H7 (cell line): ENCODE data around the gene GOLM1. TPM values are rescaled to one million over a fixed set of nuclear protein-coding genes. Genes with fewer than 3 reads are reported as not detected.

Experiments used
- DNase-seq: peaks from one replicate; pipeline ENCODE4 v3.0.0; 2012
- H3K27me3 ChIP-seq: 2 replicates; pipeline ENCODE4 v1.6.0; 2011; ENCODE audit warnings: mild to moderate bottlenecking, low read length; ENCODE audit not compliant: control insufficient read depth, insufficient read depth
- H3K36me3 ChIP-seq: replicated peaks from 2 replicates; pipeline ENCODE4 v1.5.1; 2011; ENCODE audit warnings: low read length; ENCODE audit not compliant: control insufficient read depth, insufficient read depth
- H3K4me3 ChIP-seq: 2 replicates; pipeline ENCODE4 v1.5.1; 2011; ENCODE audit warnings: low read depth, mild to moderate bottlenecking, control low read depth, low read length, moderate library complexity; ENCODE audit not compliant: insufficient read depth
- total RNA-seq: library from RNA; depleted of rRNA; stranded (reverse); fragments of >200 nt; shearing (Covaris generic); gene quantifications from 2 replicates; pipeline ENCODE4 v1.2.3, GENCODE V29; 2014

GOLM1 gene
- total RNA-seq, 1 experiment from 2014 or later: 24.3 TPM

DNA sequence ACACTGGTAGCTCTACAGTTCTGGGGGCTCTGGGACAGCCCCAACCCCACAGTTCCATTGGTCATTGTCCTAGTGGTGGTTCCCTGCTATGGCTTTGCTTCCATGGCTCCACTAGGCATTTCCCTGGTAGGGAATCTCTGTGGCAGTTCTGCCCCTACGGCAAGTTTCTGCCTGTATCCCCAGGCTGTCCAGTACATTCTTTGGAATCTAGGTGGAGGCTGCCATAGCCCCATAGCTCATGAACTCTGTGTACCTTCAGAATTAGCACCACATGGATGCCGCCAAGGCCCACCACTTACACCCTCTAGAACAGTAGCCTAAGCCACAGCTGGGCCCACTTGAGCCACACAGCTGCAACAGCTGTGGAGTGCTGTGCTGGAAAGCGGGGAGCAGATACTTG, 3.3 kb upstream of the GOLM1 start:
- no peaks in the 10 kb centered on the region for H3K36me3 ChIP-seq
- no peak overlapping the region for H3K4me3 ChIP-seq
- DNase-seq: no peak

DNA sequence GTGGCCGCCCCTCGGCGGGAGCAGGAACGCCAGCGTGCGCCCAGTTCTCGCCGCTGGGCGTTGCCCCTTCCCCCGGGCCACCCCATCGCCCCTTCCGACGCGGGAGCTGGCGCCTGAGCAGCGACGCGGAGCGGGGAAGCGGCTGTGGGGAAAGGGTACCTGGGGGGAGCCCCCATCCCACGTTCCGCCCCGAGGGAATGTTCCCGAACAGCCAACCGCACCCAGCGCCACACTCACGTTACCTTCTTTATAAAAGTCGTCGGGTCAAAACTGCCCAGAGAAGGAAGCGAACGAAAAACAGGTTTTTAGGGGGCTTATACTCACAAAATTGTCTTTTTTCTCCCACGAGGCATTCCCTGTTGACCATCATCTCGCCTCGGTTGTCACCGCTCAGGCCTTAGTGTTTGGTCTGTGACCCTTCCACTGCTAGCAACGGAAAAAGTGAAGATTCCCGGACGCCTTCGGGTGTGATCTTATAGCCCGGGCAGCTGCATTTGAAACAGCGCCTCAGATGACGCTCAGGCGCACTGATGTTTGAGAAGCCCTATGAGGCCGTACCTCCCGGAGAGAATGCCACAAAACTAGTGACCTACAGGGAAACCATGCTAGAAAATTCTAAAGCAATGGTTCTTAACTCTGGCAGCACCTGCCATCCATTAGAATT, 475 bp upstream of the GOLM1 start:
- Histone ChIP-seq H3K36me3 (no peaks in the 10 kb centered on the region), H3K4me3 (peak overlapping the region; percentile 74), H3K27me3 (peaks cover 16% of the 10 kb centered on the region)
- DNase-seq: peak; percentile 59

More for the DNA sequence above, 3.3 kb upstream of the GOLM1 start:
- H3K27me3 ChIP-seq: peaks cover 16% of the 10 kb centered on the region

DNA sequence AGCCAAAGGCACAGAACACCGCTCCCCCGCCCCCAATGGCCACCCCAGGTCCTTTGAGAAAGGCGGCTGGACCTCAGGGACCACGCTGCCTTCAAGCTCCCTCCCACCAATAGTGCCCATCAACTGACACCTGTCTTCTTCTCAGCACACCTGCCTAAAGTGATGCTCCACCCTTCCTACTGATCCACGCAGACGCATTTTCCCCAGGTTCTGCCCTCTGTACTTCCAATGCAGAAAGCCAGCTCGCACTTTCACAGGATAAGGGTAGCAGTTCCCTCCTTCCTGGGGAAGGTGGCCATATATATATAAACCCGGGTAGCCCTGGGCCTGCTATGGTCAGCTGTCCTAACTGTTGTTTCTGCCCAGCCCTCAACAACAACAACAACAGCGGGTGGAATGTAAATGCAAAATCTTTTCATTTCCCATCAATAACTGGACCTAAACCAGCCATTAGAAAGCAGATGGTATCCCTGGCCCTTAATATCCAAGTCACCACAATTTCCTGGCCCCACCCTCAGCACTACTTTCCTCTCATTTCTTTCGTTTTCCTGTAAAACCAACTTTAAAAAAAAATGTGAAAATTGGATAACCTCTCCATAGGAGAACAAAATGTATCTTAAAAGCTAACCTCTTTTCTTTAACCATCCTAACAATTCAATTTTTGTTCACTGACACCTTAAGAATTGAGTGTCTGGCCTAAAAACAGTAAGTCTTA, 1.7 kb downstream of the GOLM1 start:
- Histone ChIP-seq H3K4me3 (no peak overlapping the region), H3K27me3 (peaks cover 16% of the 10 kb centered on the region), H3K36me3 (no peaks in the 10 kb centered on the region)
- DNase-seq: peak; percentile 36

DNA sequence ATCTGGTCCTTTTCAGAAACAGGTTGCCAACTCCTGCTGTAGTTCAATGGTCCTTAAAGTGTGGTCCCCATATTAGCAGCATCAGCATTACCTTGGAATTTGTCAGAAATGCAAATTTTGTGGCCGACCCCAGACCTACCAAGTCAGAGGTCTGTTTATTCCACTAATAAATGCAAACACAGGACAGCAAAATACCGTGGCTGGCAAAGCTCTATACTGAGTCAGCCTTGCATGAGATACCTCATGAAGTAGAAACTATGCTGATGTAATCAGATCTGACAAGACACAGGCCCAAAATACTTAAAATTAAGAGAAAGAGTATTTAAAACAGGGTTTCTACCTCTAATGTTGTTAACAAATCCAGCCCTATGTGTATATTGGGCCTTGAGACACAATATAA, 3.0 kb downstream of the GOLM1 start:
- peaks cover 16% of the 10 kb centered on the region for H3K27me3 ChIP-seq
- H3K36me3 ChIP-seq: no peaks in the 10 kb centered on the region
- DNase-seq: no peak
- H3K4me3 ChIP-seq: no peak overlapping the region

DNA sequence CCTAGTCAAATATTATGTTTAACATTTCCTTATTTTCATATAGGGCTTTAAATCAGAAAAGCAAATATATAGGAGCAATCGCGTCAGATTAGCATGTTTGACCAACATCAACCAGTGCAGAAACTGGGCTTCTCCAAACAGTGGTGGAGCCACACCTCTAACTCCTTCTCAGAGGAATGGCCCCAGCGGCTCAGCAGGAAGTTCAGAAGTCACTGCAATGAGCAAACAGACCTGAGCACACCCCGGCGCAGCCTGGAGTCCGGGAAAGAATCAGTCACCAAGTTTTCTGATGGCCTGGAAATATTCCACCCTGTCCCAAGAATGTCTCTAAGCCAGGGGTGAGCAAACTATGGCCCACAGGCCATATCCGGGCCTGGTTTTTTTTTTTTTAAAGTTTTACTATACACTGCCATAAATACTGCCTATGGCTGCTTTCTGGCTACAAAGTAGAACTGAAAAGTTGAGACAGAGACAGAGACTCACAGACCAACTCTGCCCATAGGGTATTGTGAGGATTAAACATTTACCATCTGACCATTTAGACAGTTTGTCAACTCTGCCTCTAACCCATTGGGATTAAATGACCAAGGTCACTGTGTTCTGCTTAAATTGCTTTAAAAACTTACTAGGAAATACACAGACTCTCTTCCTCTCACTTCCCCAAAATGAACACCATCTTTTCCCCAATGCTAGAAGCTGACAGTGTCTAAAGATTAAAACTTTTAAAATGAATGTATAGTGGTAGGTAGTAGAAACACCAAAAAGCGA, 5.4 kb downstream of the GOLM1 start:
- peaks cover 6% of the 10 kb centered on the region for H3K27me3 ChIP-seq
- no peak for DNase-seq
- H3K36me3 ChIP-seq: no peaks in the 10 kb centered on the region
- H3K4me3 ChIP-seq: no peak overlapping the region

DNA sequence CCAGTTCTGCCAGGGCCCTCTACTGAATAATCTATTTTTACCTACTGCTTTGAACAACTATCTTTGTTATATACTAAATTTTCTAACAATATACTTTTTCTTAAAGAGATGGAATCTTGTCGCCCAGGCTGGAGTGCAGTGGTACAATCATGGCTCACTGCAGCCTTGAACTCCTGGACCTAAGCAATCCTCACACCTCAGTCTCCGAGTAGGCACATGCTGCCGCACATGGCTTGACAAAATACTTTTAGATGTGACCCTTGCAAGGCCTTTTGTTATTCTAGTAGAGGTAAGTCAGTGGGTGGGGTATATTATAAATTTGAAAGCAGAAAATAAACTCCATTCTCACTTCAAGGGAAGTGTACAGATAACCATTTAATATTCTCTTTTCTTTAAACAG, 7.9 kb downstream of the GOLM1 start:
- Histone ChIP-seq H3K27me3 (no peaks in the 10 kb centered on the region), H3K36me3 (no peaks in the 10 kb centered on the region), H3K4me3 (no peak overlapping the region)
- no peak for DNase-seq

DNA sequence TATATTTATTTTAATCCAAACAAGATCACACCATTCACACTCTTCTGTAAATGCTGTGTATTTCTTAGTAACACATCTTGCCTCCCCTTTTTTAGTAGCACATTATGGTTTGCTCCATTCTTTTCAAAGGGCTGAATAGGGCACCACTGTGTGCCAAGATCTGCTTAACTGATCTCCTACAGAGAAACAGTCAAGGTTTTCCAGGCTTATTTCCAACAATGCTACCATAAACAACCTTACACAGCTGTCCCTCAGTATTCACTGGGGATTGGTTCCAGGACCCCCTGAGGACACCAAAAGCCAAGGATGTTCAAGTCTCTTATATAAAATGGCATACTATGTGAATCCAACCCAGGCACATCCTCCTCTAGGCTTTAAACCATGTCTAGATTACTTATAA, 16.5 kb downstream of the GOLM1 start:
- no peak for DNase-seq
- Histone ChIP-seq H3K27me3 (no peaks in the 10 kb centered on the region), H3K4me3 (no peak overlapping the region), H3K36me3 (no peaks in the 10 kb centered on the region)

DNA sequence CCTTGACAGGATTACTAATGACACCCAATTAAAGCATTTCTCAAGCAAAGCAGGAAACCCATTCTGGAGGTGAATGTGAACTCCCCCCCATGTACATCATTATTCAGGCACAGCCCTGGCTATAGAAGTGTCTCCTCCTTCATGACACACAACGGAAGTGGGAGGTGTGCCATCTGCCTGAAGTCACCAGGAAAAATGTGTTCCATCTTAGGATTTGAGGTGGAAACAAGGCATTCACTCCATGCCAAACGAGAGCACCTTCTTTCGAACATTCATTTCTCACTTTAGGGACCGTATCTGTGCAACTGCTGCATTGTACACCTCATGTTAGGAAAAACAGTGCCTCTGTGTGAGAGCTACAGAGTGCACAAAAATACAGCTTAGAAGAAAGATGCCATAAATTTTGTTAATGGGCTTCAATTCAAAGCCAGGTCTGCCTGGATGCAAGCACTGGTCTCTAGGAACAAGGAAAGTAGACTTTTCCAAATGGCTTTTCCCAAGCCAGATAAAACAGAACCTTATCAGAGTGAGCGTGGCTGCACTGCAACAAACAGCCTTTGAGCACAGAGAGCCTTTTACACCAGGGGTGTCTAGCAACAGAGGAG, 19.4 kb downstream of the GOLM1 start:
- no peaks in the 10 kb centered on the region for H3K27me3 ChIP-seq
- no peak for DNase-seq
- 0 out of 2 replicates have a peak, but pooled peaks cover under 1% of the 10 kb centered on the region for H3K36me3 ChIP-seq
- no peak overlapping the region for H3K4me3 ChIP-seq

DNA sequence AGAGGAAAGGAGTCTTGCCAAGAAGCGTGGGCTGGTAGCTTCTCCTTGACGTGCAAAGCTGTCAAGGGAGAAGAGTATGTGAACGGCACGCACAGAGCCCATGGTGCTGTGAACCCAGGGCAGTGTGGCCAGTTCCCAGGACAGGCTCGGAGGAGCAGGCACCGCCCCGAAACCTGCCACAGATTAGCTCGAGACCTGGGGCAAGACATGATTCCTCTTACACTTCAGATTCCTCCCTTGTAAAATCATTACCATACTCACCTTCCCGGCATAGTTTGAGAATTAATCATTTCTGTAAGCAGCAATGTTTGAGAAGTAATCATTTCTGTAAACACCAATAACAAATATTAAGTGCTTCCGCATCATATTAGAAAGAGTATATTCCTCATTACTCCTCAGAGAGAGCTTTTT, 19.9 kb downstream of the GOLM1 start:
- Histone ChIP-seq H3K36me3 (0 out of 2 replicates have a peak, but pooled peaks cover 2% of the 10 kb centered on the region), H3K4me3 (no peak overlapping the region)

DNA sequence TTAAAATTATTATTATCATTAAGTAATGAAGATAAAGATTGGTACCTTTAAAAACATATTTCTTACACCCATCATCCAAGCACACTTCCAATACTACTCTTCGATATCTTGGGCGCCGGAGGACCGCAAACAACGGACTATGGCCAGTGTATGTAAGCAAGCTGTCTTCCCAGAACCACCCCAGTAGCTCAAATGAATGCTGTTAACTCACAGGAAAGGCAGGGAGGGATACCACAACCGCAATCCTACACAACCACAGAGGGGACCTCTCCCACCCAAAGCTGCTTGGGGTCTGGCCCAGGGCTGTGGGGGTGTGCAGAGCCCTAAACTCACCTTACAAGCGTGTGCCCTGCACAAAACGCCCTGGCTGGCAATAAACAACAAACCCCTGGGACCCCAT, 20.6 kb downstream of the GOLM1 start:
- DNase-seq: no peak
- Histone ChIP-seq H3K4me3 (no peak overlapping the region), H3K36me3 (0 out of 2 replicates have a peak, but pooled peaks cover 2% of the 10 kb centered on the region), H3K27me3 (no peaks in the 10 kb centered on the region)

More for the DNA sequence above, 19.9 kb downstream of the GOLM1 start:
- DNase-seq: no peak
- H3K27me3 ChIP-seq: no peaks in the 10 kb centered on the region

DNA sequence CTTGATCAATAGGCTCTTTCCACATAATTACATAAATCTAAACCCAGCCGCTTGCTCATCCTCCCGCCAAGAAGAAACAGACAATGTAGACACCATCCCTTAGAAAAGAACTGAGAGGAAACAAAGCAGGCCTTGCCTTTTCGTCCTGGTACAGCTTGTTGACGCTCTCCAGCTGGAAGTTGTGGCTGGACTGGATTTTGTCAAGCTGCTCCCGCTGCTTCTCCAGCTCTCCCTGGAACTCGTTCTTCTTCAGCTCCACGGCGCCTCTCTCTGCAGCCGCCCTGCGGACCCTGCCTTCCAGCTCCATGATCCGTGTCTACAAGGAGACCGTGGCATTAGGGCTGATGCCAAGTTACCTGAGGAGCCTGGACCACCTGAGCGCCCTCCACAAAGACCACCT, 22.1 kb downstream of the GOLM1 start:
- no peaks in the 10 kb centered on the region for H3K27me3 ChIP-seq
- no peak overlapping the region for H3K4me3 ChIP-seq
- DNase-seq: no peak
- peaks cover 2% of the 10 kb centered on the region; the same call in 1 of the 2 replicates for H3K36me3 ChIP-seq

DNA sequence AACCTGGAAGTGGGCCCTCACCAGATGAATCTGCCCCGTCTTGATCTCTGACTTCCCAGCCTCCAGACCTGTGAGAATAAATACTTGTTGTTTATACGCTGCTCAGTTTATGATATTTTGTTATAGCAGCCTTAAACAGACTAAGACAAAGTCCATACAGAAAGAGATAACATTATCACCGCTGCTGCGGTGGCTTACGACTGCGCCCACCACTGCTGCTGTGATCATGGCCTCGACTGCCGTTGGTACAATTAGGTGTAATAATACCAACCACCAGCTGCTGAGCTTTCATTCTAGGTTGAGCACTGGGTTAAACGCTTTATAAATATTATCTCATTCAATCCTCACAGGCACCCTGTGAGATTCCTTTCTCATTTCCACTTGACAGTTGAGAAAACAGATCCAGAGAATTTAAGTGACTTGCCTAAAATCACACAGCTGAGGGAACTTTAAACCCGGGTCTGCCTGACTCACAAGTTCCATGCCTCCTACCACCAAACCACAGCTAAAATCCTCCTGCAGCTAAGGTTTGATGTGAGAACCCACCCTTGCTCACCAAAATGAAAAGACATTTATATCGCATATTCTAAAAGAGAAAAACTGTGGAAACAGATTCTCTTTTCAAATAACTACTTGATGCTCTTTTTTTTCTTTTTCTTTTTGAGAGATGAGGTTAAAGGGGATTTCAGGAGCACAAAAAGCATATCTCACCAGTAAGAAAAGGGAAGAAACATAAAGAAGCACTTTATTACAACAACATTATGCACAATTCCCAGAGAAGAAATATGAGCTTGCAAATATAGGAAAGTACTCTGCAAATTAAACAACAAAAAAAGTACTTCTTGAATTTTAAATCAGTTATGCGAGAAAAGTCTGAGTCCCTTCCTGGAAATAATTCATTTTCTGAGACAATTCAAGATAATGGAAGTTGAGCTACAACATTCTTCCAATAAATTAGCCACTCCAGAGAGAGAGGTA, 23.9 kb downstream of the GOLM1 start:
- H3K27me3 ChIP-seq: no peaks in the 10 kb centered on the region
- DNase-seq: no peak
- H3K4me3 ChIP-seq: no peak overlapping the region
- H3K36me3 ChIP-seq: peaks cover 2% of the 10 kb centered on the region; the same call in 1 of the 2 replicates

DNA sequence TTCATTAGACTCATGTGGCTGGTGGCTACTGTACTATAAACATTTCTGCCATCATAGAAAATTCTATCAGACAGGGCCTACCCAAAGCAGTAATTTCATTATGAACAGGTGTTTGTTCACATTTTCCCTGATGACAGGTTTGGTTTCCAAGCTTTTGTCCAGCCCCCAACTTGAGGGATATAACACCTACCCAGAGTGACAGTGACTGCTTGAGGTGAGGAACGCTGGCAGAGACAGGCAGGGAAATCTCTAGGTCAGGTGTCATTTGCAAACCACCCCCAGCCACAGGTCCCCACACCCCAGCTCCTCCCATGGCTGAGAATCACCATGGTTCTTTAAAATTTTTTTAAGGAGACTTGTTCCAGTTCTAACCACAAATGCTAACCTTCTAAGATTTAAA, 25.5 kb downstream of the GOLM1 start:
- no peak overlapping the region for H3K4me3 ChIP-seq

More for the DNA sequence above, 25.5 kb downstream of the GOLM1 start:
- peaks cover 2% of the 10 kb centered on the region; the same call in 1 of the 2 replicates for H3K36me3 ChIP-seq
- no peaks in the 10 kb centered on the region for H3K27me3 ChIP-seq
- DNase-seq: no peak
